ENCODE results near the gene TMEM259.

DNA sequence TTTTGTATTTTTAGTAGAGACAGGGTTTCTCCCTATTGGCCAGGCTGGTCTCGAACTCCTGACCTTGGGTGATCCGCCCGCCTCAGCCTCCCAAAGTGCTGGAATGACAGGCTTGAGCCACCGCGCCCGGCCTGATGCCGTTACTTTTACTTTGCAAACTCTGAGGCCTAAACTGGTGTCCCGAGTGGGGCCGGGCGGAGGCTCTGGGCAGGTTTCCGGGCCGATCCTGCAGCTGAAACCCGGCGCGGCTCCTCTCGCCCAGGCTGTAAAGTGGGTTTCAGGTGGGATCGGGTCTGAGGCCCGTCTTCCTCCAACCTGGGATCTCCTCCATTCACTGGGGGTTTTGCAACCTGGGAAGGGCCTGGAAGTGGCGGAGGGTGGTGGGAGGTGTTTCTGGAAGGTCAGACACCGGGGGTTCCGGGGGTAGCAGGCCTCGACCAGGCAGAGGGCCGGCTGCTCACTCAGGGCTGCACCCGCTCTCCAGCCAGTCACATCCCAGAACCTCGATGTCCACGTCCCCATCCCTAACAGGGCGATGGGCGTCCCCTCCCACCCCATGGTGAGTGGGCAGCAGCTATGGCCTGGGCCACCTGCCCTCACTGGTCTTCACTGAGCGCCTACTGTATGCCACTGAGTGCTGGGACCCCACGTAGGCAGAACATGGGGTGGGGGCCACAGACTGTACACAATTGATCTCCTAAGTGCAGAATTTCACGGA, 58.1 kb downstream of the TMEM259 start:
- TF ChIP-seq EZH2 (IDR thresholded peaks at IDR 0.05; ENCODE audit: low read depth): no peak
- TF ChIP-seq, protein P1, sequence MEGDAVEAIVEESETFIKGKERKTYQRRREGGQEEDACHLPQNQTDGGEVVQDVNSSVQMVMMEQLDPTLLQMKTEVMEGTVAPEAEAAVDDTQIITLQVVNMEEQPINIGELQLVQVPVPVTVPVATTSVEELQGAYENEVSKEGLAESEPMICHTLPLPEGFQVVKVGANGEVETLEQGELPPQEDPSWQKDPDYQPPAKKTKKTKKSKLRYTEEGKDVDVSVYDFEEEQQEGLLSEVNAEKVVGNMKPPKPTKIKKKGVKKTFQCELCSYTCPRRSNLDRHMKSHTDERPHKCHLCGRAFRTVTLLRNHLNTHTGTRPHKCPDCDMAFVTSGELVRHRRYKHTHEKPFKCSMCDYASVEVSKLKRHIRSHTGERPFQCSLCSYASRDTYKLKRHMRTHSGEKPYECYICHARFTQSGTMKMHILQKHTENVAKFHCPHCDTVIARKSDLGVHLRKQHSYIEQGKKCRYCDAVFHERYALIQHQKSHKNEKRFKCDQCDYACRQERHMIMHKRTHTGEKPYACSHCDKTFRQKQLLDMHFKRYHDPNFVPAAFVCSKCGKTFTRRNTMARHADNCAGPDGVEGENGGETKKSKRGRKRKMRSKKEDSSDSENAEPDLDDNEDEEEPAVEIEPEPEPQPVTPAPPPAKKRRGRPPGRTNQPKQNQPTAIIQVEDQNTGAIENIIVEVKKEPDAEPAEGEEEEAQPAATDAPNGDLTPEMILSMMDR (conservative IDR thresholded peaks at IDR 0.05): no peak
